Uterus (tissue), 2 donors: ENCODE data around the gene ERC2.

Experiments used
- CTCF ChIP-seq, 4 experiments: fragments of 200-600 bp in 2 of 4; fragments of 450-650 bp in 2 of 4; sonication (generic) in 2 of 4; IDR thresholded peaks; one replicate each; pipeline ENCODE4 v1.5.1; 2016 to 2019; ENCODE audit warnings: antibody characterized with exemption in 4 of 4, mild to moderate bottlenecking in 2 of 4, moderate library complexity in 1 of 4
- POLR2A ChIP-seq, 2 donors: fragments of 450-650 bp; IDR thresholded peaks; one replicate each; pipeline ENCODE4 v1.6.1; 2016; ENCODE audit warnings: antibody characterized with exemption in 2 of 2, mild to moderate bottlenecking in 1 of 2, moderate library complexity in 1 of 2

DNA sequence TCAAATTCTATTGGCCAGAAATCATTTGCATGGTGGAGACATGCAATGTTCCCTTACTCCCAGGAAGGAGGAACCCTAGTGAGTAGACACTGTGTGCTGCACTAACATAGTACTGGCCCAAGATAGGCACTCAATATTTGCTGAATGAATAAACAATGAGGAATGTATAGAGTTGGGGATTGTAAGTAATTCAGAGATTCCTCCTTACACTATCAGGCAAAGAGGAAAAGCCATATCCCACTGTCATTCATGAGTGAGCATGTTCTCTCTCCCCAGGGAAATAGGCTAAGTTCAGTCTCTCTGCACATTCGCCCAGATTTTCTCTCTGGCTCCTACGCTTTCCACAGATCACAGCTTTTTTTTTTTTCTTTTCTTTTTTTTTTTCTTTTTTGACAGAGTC, 826.3 kb downstream of the ERC2 start:
- TF ChIP-seq CTCF (IDR thresholded peaks at IDR 0.05) (no peak), POLR2A (IDR thresholded peaks at IDR 0.05) (no peak)
